WTC11 (cell line): ENCODE data around the gene RGMB.

Source experiments
- CREB1 ChIP-seq: sonication (generic); formaldehyde crosslinking; IDR thresholded peaks from 2 replicates; pipeline ENCODE4 v1.8.0; 2023; ENCODE audit warnings: mild to moderate bottlenecking, missing genetic modification reagents
- FOXJ3 ChIP-seq: sonication (generic); formaldehyde crosslinking; IDR thresholded peaks from 2 replicates; pipeline ENCODE4 v1.9.0; 2021; ENCODE audit warnings: missing genetic modification reagents, mild to moderate bottlenecking, borderline replicate concordance
- MYBL2 ChIP-seq: sonication (generic); formaldehyde crosslinking; IDR thresholded peaks from 2 replicates; pipeline ENCODE4 v1.8.1; 2023; ENCODE audit warnings: mild to moderate bottlenecking, moderate library complexity, missing genetic modification reagents
- NFYB ChIP-seq: sonication (generic); formaldehyde crosslinking; conservative IDR thresholded peaks from 2 replicates; pipeline ENCODE4 v1.8.0; 2022; ENCODE audit warnings: low read depth, missing genetic modification reagents
- SP1 ChIP-seq: sonication (generic); formaldehyde crosslinking; conservative IDR thresholded peaks from 2 replicates; pipeline ENCODE4 v1.8.1; 2022; ENCODE audit warnings: missing genetic modification reagents
- TF ChIP-seq, protein P1 (sequence below): fragments of 200-600 bp; IDR thresholded peaks from 2 replicates; pipeline ENCODE4 v1.8.0; 2022; ENCODE audit warnings: antibody characterized with exemption
- TF ChIP-seq, protein P2 (sequence below): sonication (generic); formaldehyde crosslinking; IDR thresholded peaks from 2 replicates; pipeline ENCODE4 v1.8.0; 2022; ENCODE audit warnings: mild to moderate bottlenecking, missing genetic modification reagents
- TF ChIP-seq, protein P3 (sequence below): sonication (generic); formaldehyde crosslinking; IDR thresholded peaks from 2 replicates; pipeline ENCODE4 v1.8.1; 2022; ENCODE audit warnings: low read depth, missing genetic modification reagents, borderline replicate concordance
- TF ChIP-seq, protein P4 (sequence below): sonication (generic); formaldehyde crosslinking; IDR thresholded peaks from 2 replicates; pipeline ENCODE4 v1.8.1; 2023; ENCODE audit warnings: mild to moderate bottlenecking, missing genetic modification reagents
- TF ChIP-seq, protein P5 (sequence below): sonication (generic); formaldehyde crosslinking; conservative IDR thresholded peaks from 2 replicates; pipeline ENCODE4 v1.8.1; 2022; ENCODE audit warnings: mild to moderate bottlenecking, missing genetic modification reagents

DNA sequence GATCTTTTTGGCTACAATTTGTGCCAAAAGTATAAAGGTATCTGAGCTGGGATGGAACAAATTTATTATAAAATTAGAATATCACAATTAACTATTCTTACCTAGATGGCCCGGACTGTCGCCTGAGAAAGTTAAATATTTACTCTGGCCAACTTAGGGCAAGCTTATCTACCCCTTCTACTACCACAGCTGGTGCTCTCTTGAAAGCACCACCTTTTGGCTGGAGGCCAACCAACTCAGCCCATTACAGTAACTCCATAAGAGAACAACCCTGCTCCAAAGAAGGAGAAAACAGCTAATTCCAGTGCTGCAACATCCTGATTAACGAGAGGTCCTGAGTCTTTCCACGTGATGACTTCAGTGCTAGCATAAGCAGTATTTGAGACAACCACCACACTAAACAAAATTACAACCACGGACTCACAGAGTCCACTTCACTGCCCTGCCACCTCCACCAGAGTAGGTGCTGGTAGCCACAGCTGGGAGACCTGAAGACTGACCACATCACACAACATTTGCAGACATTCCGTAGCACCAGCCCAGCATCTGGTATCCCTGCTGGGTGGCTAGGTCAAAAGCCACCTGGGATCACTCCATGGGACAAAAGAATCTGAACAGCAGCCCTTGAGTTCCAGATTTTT is 43.2 kb downstream of the RGMB start:
- TF ChIP-seq, protein P1, sequence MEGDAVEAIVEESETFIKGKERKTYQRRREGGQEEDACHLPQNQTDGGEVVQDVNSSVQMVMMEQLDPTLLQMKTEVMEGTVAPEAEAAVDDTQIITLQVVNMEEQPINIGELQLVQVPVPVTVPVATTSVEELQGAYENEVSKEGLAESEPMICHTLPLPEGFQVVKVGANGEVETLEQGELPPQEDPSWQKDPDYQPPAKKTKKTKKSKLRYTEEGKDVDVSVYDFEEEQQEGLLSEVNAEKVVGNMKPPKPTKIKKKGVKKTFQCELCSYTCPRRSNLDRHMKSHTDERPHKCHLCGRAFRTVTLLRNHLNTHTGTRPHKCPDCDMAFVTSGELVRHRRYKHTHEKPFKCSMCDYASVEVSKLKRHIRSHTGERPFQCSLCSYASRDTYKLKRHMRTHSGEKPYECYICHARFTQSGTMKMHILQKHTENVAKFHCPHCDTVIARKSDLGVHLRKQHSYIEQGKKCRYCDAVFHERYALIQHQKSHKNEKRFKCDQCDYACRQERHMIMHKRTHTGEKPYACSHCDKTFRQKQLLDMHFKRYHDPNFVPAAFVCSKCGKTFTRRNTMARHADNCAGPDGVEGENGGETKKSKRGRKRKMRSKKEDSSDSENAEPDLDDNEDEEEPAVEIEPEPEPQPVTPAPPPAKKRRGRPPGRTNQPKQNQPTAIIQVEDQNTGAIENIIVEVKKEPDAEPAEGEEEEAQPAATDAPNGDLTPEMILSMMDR, result no peak
- TF ChIP-seq, protein P2, sequence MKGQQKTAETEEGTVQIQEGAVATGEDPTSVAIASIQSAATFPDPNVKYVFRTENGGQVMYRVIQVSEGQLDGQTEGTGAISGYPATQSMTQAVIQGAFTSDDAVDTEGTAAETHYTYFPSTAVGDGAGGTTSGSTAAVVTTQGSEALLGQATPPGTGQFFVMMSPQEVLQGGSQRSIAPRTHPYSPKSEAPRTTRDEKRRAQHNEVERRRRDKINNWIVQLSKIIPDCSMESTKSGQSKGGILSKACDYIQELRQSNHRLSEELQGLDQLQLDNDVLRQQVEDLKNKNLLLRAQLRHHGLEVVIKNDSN (CRISPR knock-in tag), result no peak
- no peak for TF ChIP-seq FOXJ3 (CRISPR knock-in tag)
- TF ChIP-seq SP1 (CRISPR knock-in tag), result no peak
- TF ChIP-seq, protein P3, sequence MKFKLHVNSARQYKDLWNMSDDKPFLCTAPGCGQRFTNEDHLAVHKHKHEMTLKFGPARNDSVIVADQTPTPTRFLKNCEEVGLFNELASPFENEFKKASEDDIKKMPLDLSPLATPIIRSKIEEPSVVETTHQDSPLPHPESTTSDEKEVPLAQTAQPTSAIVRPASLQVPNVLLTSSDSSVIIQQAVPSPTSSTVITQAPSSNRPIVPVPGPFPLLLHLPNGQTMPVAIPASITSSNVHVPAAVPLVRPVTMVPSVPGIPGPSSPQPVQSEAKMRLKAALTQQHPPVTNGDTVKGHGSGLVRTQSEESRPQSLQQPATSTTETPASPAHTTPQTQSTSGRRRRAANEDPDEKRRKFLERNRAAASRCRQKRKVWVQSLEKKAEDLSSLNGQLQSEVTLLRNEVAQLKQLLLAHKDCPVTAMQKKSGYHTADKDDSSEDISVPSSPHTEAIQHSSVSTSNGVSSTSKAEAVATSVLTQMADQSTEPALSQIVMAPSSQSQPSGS (CRISPR knock-in tag), result no peak
- TF ChIP-seq, protein P4, sequence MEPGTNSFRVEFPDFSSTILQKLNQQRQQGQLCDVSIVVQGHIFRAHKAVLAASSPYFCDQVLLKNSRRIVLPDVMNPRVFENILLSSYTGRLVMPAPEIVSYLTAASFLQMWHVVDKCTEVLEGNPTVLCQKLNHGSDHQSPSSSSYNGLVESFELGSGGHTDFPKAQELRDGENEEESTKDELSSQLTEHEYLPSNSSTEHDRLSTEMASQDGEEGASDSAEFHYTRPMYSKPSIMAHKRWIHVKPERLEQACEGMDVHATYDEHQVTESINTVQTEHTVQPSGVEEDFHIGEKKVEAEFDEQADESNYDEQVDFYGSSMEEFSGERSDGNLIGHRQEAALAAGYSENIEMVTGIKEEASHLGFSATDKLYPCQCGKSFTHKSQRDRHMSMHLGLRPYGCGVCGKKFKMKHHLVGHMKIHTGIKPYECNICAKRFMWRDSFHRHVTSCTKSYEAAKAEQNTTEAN (CRISPR knock-in tag), result no peak
- no peak for TF ChIP-seq CREB1 (CRISPR knock-in tag)
- TF ChIP-seq, protein P5, sequence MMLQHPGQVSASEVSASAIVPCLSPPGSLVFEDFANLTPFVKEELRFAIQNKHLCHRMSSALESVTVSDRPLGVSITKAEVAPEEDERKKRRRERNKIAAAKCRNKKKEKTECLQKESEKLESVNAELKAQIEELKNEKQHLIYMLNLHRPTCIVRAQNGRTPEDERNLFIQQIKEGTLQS, result no peak
- TF ChIP-seq NFYB (CRISPR knock-in tag), result no peak
- no peak for TF ChIP-seq MYBL2 (CRISPR knock-in tag)
